Osteocyte (in vitro differentiated cells): ENCODE results near the gene HACE1. TPM values are rescaled to one million over a fixed set of nuclear protein-coding genes. Genes with fewer than 3 reads are reported as not detected.
"Not testable (repeated sequence)": the region's sequence is repeated elsewhere in the genome, so short reads cannot be mapped to it uniquely, and the experiment has no call there.

ENCODE experiments used
- DNase-seq: peaks from one replicate; pipeline ENCODE4 v3.0.0; 2021; ENCODE audit warnings: mixed read lengths; ENCODE audit not compliant: unreplicated experiment; ENCODE audit errors: extremely low spot score
- H3K27ac Mint-ChIP-seq: one replicate; pipeline ENCODE4 v1.8.0; 2021; ENCODE audit warnings: mild to moderate bottlenecking, mixed read lengths; ENCODE audit not compliant: unreplicated experiment
- H3K27me3 Mint-ChIP-seq: one replicate; pipeline ENCODE4 v1.8.0; 2021; ENCODE audit warnings: mixed read lengths; ENCODE audit not compliant: unreplicated experiment
- H3K36me3 Mint-ChIP-seq: one replicate; pipeline ENCODE4 v1.8.0; 2021; ENCODE audit warnings: mixed read lengths; ENCODE audit not compliant: unreplicated experiment
- H3K4me1 Mint-ChIP-seq: one replicate; pipeline ENCODE4 v1.8.0; 2021; ENCODE audit warnings: mixed read lengths; ENCODE audit not compliant: unreplicated experiment
- H3K4me3 Mint-ChIP-seq: one replicate; pipeline ENCODE4 v1.8.0; 2021; ENCODE audit warnings: mild to moderate bottlenecking, moderate library complexity, mixed read lengths; ENCODE audit not compliant: unreplicated experiment
- H3K9me3 Mint-ChIP-seq: one replicate; pipeline ENCODE4 v1.8.0; 2021; ENCODE audit warnings: mixed read lengths; ENCODE audit not compliant: unreplicated experiment
- CTCF ChIP-seq: fragments of 200-600 bp; sonication (generic); IDR thresholded peaks from 2 replicates; pipeline ENCODE4 v1.5.0; 2021; ENCODE audit warnings: antibody characterized with exemption, mild to moderate bottlenecking, moderate library complexity
- total RNA-seq: library from RNA; stranded (reverse); gene quantifications from 2 replicates; pipeline ENCODE4 v1.2.1, GENCODE V29; 2021

Gene HACE1
- total RNA-seq, 1 donor from 2014 or later, result 29.9 TPM

- no peak for DNase-seq
- Mint-ChIP-seq H3K36me3 (no peaks in the 10 kb centered on the region), H3K4me3 (no peak overlapping the region), H3K4me1 (peaks cover 15% of the 10 kb centered on the region), H3K9me3 (no peaks in the 10 kb centered on the region), H3K27me3 (peaks cover 16% of the 10 kb centered on the region), H3K27ac (no peak overlapping the region)
- no peak for TF ChIP-seq CTCF
Observed at GRCh38 chr6:104862456-104862855, 2.7 kb upstream of the HACE1 start.

- no peaks in the 10 kb centered on the region for H3K9me3 Mint-ChIP-seq
- no peak for TF ChIP-seq CTCF
- H3K4me3 Mint-ChIP-seq, result peak overlapping the region; percentile 98
- no peaks in the 10 kb centered on the region for H3K27me3 Mint-ChIP-seq
- peak overlapping the region; percentile 10 for H3K27ac Mint-ChIP-seq
- DNase-seq, result no peak
- H3K4me1 Mint-ChIP-seq, result peaks cover 27% of the 10 kb centered on the region
- H3K36me3 Mint-ChIP-seq, result no peaks in the 10 kb centered on the region
Observed at GRCh38 chr6:104860221-104860620, 502 bp upstream of the HACE1 start.

- DNase-seq, result no peak
- no peaks in the 10 kb centered on the region for H3K36me3 Mint-ChIP-seq
- H3K27ac Mint-ChIP-seq, result peak overlapping the region; percentile 87
- H3K9me3 Mint-ChIP-seq, result no peaks in the 10 kb centered on the region
- peaks cover 35% of the 10 kb centered on the region for H3K4me1 Mint-ChIP-seq
- TF ChIP-seq CTCF, result no peak
- H3K27me3 Mint-ChIP-seq, result no peaks in the 10 kb centered on the region
- H3K4me3 Mint-ChIP-seq, result peak overlapping the region; percentile 98
Observed at GRCh38 chr6:104858642-104859041, 1.1 kb downstream of the HACE1 start.

DNA sequence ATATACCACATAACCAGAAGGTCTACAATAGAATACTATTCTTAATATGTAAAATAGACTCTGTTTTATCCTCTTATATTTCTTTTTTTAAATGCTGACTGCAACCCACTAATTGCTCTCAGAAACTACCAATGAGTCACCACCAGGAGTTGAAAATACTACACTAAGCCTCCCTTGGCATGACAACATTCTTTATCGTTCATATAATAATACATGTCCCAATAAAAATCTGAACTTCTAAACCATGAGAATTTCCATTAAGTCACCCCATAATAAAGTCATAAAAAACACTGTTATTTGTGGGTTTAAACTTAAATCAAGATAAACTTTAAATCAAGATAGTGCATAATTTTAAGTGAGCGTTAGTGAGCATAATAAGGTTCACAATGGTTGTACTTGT lies 4.2 kb downstream of the HACE1 start:
- TF ChIP-seq CTCF, result no peak
- H3K27ac Mint-ChIP-seq, result peak overlapping the region; percentile 27
- no peak for DNase-seq
- H3K36me3 Mint-ChIP-seq, result peaks cover 7% of the 10 kb centered on the region
- H3K27me3 Mint-ChIP-seq, result no peaks in the 10 kb centered on the region
- peaks cover 44% of the 10 kb centered on the region for H3K4me1 Mint-ChIP-seq
- H3K4me3 Mint-ChIP-seq, result no peak overlapping the region
- H3K9me3 Mint-ChIP-seq, result no peaks in the 10 kb centered on the region

GRCh38 chr6:104847721-104848120 lies 12.0 kb downstream of the HACE1 start:
- H3K27ac Mint-ChIP-seq, H3K9me3 Mint-ChIP-seq, H3K4me3 Mint-ChIP-seq, H3K27me3 Mint-ChIP-seq, DNase-seq, H3K4me1 Mint-ChIP-seq: not testable (repeated sequence)
- peaks cover 31% of the 10 kb centered on the region for H3K36me3 Mint-ChIP-seq

- Mint-ChIP-seq H3K27ac (no peak overlapping the region), H3K36me3 (peaks cover 36% of the 10 kb centered on the region), H3K4me1 (no peaks in the 10 kb centered on the region), H3K9me3 (peaks cover 11% of the 10 kb centered on the region), H3K4me3 (no peak overlapping the region), H3K27me3 (no peaks in the 10 kb centered on the region)
- no peak for TF ChIP-seq CTCF
- no peak for DNase-seq
Observed at GRCh38 chr6:104843229-104843628, 16.5 kb downstream of the HACE1 start.
